Fibroblast of pulmonary artery (primary cell): Measurements from ENCODE around the gene SCD.
A peak's percentile ranks its signal among the peaks of the same experiment; 100 is the strongest.

Experiments used
- DNase-seq: peaks from one replicate; pipeline ENCODE4 v3.0.0-alpha.2; 2010; ENCODE audit warnings: low read depth
- H3K4me3 ChIP-seq: replicated peaks from 2 replicates; pipeline ENCODE4 v1.5.1; 2011; ENCODE audit warnings: low read depth, mild to moderate bottlenecking, control low read depth, low read length, moderate library complexity
- TF ChIP-seq, protein P1 (sequence below): IDR thresholded peaks from 2 replicates; pipeline ENCODE4 v1.5.1; 2011; ENCODE audit warnings: mild to moderate bottlenecking, control low read depth, low read length, inconsistent platforms; ENCODE audit errors: missing control alignments

The SCD gene

DNA sequence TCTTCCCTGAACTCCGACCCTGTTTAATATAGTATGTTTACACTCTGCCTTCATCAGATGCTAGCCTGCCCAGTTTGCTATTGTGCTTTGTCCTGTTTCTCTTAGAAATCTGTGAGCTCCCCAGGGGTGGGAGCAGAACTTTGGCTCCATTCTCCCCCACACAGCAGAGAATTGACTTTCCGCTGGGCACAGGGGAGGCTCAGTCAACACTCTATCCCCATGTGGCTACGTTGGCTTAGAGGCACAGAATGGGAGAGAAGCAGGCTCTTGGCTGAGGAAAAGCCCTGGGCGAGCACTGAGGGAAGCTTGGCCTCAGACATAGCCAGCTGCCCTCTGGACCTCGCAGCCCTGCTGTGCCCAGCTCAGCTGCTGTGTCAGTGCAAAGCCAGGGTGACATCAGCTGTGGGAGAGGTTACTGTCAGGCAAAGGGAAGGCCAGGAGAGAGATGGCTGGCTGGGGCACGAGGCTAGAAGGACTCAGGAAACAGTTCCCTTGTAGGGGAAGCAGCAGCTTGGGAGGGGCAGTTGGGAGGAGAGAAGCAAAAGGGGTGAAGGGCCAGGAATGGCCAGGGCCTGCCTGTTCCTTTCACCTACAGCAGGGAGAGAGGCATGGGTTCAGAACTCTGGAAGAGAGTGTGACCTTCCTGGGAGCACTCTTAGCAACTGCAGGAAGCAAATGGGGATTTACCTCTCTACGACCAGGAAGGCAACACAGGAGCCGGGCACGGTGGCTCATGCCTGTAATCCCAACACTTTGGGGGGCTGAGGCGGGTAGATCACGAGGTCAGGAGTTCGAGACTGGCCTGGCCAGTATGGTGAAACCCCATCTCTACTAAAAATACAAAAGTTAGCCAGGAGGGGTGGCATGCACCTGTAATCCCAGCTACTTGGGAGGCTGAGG, 5.8 kb upstream of the SCD start:
- H3K4me3 ChIP-seq, result no peak overlapping the region
- TF ChIP-seq, protein P1, sequence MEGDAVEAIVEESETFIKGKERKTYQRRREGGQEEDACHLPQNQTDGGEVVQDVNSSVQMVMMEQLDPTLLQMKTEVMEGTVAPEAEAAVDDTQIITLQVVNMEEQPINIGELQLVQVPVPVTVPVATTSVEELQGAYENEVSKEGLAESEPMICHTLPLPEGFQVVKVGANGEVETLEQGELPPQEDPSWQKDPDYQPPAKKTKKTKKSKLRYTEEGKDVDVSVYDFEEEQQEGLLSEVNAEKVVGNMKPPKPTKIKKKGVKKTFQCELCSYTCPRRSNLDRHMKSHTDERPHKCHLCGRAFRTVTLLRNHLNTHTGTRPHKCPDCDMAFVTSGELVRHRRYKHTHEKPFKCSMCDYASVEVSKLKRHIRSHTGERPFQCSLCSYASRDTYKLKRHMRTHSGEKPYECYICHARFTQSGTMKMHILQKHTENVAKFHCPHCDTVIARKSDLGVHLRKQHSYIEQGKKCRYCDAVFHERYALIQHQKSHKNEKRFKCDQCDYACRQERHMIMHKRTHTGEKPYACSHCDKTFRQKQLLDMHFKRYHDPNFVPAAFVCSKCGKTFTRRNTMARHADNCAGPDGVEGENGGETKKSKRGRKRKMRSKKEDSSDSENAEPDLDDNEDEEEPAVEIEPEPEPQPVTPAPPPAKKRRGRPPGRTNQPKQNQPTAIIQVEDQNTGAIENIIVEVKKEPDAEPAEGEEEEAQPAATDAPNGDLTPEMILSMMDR, result no peak
- DNase-seq, result no peak

DNA sequence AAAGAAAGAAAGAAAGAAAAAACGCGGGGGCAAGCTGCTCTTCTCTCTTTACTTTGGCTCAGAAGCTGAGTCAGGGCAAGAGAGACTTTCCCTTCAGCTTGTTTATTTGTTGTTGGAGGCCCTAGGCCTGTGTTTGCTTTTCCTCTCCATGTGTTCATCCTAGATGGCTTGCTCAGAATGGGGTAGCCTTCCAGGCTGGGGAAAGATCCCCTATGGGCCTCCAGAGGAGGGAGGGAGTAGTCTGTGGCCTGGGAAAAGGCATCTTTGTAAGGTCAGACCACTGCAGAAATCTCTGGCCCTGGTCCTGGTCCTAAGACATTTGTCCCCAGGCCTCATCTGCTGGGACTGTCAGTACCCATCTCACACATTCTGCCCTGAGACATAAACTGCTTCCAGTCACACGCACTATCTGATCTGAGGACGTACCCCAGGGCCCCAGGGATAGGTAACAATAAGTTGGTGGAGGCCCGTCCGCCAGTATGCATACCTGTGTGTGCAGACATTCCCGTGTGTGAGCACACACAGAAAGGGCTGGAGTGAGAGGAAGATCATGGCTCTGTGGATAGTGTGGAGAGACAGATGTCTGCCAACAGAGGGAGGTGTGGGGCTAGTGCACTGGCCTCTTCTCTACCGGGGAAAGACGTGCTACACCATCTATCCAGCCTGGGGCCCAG, 4.9 kb upstream of the SCD start:
- TF ChIP-seq, protein P1, result peak; percentile 87
- DNase-seq, result peak; percentile 74
- no peak overlapping the region for H3K4me3 ChIP-seq

DNA sequence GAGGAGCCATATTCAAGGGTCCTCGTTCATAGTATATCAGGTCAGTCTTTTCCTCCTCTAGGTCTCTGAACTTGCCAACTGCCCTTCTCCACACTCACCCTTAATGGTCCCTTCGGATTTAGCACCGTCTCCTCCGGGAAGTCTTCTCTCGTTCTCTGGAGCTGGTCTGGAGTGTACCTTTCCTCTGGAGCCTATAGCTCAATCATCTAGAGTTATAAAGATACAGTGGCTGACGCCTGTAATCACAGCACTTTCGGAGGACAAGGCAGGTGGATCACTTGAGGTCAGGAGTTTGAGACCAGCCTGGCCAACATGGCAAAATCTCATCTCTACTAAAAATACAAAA, 4.4 kb upstream of the SCD start:
- no peak for DNase-seq
- TF ChIP-seq, protein P1, result no peak
- H3K4me3 ChIP-seq, result no peak overlapping the region

DNA sequence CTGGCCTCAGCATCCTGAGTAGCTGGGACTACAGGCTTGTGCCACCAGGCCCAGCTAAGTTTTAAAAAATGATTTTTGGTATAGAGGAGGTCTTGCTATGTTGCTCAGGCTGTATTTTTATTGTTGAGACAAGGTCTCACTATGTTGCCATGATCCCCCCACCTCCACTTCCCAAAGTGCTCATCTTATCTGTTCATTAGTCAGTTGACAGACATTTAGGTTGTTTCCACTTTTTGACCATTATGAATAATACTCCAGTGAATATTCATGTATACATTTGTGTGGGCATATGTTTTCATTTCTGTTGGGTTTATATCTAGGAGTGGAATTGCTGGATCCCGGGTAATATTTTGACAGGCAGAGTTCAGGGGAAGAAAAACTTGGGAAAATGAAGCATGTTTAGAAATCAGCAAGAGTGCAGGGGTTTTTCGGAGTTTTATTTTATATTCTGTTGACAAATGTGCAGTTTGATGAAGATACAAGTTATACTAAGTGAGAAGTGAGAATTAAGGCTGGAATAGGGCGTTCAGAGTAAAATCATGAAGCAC, 2.7 kb upstream of the SCD start:
- TF ChIP-seq, protein P1, result no peak
- DNase-seq, result no peak
- H3K4me3 ChIP-seq, result no peak overlapping the region

DNA sequence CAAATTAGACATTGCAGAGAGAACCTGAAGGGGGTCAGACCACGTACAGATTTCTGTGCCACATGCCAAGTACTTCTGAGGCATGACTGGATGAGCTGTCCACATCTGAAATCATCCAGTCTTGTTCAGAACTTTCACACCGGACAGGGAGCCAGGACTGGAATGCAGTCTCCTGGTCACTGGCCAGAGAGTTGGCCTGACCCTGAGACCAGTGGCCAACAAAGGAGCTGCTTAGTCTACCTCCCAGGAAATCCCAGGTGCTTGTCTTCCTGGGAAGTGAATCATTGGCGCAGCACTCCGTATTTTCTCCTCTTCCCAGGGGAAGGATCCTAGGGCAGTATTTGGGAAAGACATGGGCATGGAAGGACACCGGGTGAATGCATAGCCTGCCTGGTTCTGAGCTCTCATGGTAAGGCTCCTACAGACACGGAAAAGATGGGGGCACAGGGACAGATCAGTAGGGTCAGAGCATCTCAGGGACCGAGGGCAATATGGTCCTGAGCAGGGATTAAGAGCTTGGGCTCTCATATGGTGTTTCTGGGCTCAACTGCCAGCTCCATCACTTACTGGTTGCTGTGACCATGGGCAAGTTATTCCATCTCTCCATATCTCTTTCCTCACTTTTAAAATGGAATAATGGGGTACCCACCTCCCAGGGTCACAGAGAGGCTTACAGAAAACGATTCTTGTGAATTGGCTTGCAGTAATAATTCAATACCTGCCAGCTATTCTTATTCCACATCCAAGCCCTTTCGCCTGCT, 1.3 kb upstream of the SCD start:
- DNase-seq, result peak; percentile 78
- peak overlapping the region; percentile 94 for H3K4me3 ChIP-seq
- TF ChIP-seq, protein P1, result no peak

DNA sequence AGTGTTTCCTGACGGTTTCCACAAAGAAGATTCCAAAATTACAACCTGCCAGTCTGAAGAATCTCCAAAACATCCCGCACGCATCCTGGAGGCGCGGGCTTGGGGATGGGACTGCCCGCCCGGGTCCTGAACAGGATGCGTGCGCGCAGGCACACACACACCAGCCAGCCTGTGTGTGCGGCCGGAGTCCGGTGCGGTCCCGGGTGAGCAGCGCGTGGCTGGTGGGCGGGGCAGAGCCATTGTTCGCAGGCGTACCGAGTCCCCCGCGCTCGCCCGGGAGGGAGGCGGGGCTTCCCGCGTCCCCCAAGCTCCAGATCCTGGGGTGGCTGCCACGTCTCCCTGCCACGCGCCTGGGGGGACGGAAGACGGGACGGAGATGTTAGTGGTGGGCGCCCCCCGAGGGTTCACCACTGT, 675 bp upstream of the SCD start:
- TF ChIP-seq, protein P1, result no peak
- H3K4me3 ChIP-seq, result peak overlapping the region; percentile 94
- peak; percentile 73 for DNase-seq
